IMR-90 (cell line): ENCODE results near the gene PHLDB1. TPM values are rescaled to one million over a fixed set of nuclear protein-coding genes. Genes with fewer than 3 reads are reported as not detected.

ENCODE experiments used
- ATAC-seq: fragments of 200-7000 bp; cut with Tn5 transposase; 2 replicates; pipeline ENCODE4 v1.9.1; 2020; ENCODE audit warnings: low read depth, mild to moderate bottlenecking, moderate library complexity
- BruUV-seq: library from RNA; stranded (reverse); fragments of 400-500 nt; replicated peaks from 2 replicates; lab custom pipeline; 2021; lab: Mats Ljungman, UMichigan
- CTCF ChIA-PET: fragments of 300-600 bp; formaldehyde crosslinking; extraction: SDS; loops from one replicate; lab custom pipeline; 2021; ENCODE audit warnings: antibody characterized with exemption; lab: Yijun Ruan, JAX
- POLR2A ChIA-PET: fragments of 300-600 bp; sonication (Branson Sonifier 250); formaldehyde crosslinking; loops from one replicate; lab custom pipeline; 2022; ENCODE audit warnings: antibody characterized with exemption; ENCODE audit not compliant: unreplicated experiment; lab: Charles Lee
- DNase-seq: peaks from one replicate; pipeline ENCODE4 v3.0.0; 2013
- H2AFZ ChIP-seq: replicated peaks from 2 replicates; pipeline ENCODE3; 2013; ENCODE audit warnings: low read length, mild to moderate bottlenecking; ENCODE audit not compliant: poor library complexity
- H2AK5ac ChIP-seq: 2 replicates; pipeline ENCODE4 v1.6.1; 2013; ENCODE audit warnings: low read depth, low read length, inconsistent platforms
- H2AK9ac ChIP-seq: replicated peaks from 2 replicates; pipeline ENCODE3; 2013; ENCODE audit warnings: mild to moderate bottlenecking, low read depth, low read length, moderate library complexity; ENCODE audit not compliant: poor library complexity
- H2BK120ac ChIP-seq: 2 replicates; pipeline ENCODE4 v1.6.1; 2013; ENCODE audit warnings: low read depth, low read length, inconsistent platforms
- H2BK15ac ChIP-seq: 3 replicates; pipeline ENCODE4 v1.6.1; 2013; ENCODE audit warnings: low read depth, low read length, inconsistent platforms
- H2BK20ac ChIP-seq: 2 replicates; pipeline ENCODE4 v1.6.1; 2013; ENCODE audit warnings: low read depth, mild to moderate bottlenecking, inconsistent platforms, low read length, moderate library complexity
- H2BK5ac ChIP-seq: 2 replicates; pipeline ENCODE4 v1.6.1; 2013; ENCODE audit warnings: mild to moderate bottlenecking, low read depth, low read length, inconsistent platforms; ENCODE audit not compliant: poor library complexity, severe bottlenecking
- H3K14ac ChIP-seq: replicated peaks from 2 replicates; pipeline ENCODE4 v1.6.1; 2013; ENCODE audit warnings: low read depth, low read length, inconsistent platforms
- H3K18ac ChIP-seq: 2 replicates; pipeline ENCODE4 v1.6.1; 2013; ENCODE audit warnings: low read depth, low read length, control low read depth
- H3K23ac ChIP-seq: 2 replicates; pipeline ENCODE4 v1.6.1; 2013; ENCODE audit warnings: low read depth, low read length, inconsistent platforms
- H3K27ac ChIP-seq: 2 replicates; pipeline ENCODE4 v1.5.1; 2013; ENCODE audit warnings: mild to moderate bottlenecking, control low read depth, low read length; ENCODE audit not compliant: insufficient read depth
- H3K27me3 ChIP-seq: 2 replicates; pipeline ENCODE4 v1.6.1; 2013; ENCODE audit warnings: low read length; ENCODE audit not compliant: control insufficient read depth, insufficient read depth
- H3K36me3 ChIP-seq: 2 replicates; pipeline ENCODE4 v1.6.1; 2013; ENCODE audit warnings: low read length, mixed read lengths; ENCODE audit not compliant: control insufficient read depth, insufficient read depth
- H3K4ac ChIP-seq: 2 replicates; pipeline ENCODE4 v1.6.1; 2013; ENCODE audit warnings: low read depth, low read length, inconsistent platforms
- H3K4me1 ChIP-seq: 2 replicates; pipeline ENCODE4 v1.6.1; 2013; ENCODE audit warnings: low read length, mixed read lengths; ENCODE audit not compliant: control insufficient read depth, insufficient read depth
- H3K4me2 ChIP-seq: 2 replicates; pipeline ENCODE4 v1.6.1; 2013; ENCODE audit warnings: low read depth, mild to moderate bottlenecking, control low read depth, low read length, moderate library complexity
- H3K4me3 ChIP-seq: 2 replicates; pipeline ENCODE4 v1.5.1; 2013; ENCODE audit warnings: low read depth, mild to moderate bottlenecking, control low read depth, low read length, moderate library complexity; ENCODE audit not compliant: insufficient read depth
- H3K56ac ChIP-seq: 2 replicates; pipeline ENCODE4 v1.6.1; 2013; ENCODE audit warnings: low read length, inconsistent platforms; ENCODE audit not compliant: insufficient read depth; ENCODE audit errors: extremely low read depth
- H3K79me1 ChIP-seq, 2 experiments: 2 replicates each; pipeline ENCODE4 v1.6.1; 2013; ENCODE audit warnings: low read length in 2 of 2, inconsistent platforms in 1 of 2, low read depth in 1 of 2
- H3K9ac ChIP-seq: 2 replicates; pipeline ENCODE4 v1.6.1; 2013; ENCODE audit warnings: low read depth, low read length, control low read depth
- H3K9me1 ChIP-seq: 2 replicates; pipeline ENCODE4 v1.6.1; 2013; ENCODE audit warnings: low read length, inconsistent platforms; ENCODE audit not compliant: insufficient read depth
- H3K9me3 ChIP-seq: 2 replicates; pipeline ENCODE4 v1.6.1; 2013; ENCODE audit warnings: low read length; ENCODE audit not compliant: control insufficient read depth, insufficient read depth
- H4K20me1 ChIP-seq: 2 replicates; pipeline ENCODE4 v1.6.1; 2013; ENCODE audit warnings: low read length, inconsistent platforms; ENCODE audit not compliant: insufficient read depth
- H4K5ac ChIP-seq: 2 replicates; pipeline ENCODE4 v1.6.1; 2013; ENCODE audit warnings: mild to moderate bottlenecking, low read depth, low read length, control low read depth
- H4K8ac ChIP-seq, 2 experiments: 2 replicates each; pipeline ENCODE4 v1.6.1; 2013; ENCODE audit warnings: low read depth in 2 of 2, low read length in 2 of 2, control low read depth in 1 of 2, inconsistent platforms in 1 of 2
- H4K91ac ChIP-seq: 2 replicates; pipeline ENCODE4 v1.6.1; 2013; ENCODE audit warnings: low read depth, low read length, inconsistent platforms; ENCODE audit not compliant: insufficient read depth
- BHLHE40 ChIP-seq: fragments of 150-350 bp; IDR thresholded peaks from 2 replicates; pipeline ENCODE4 v1.6.1; 2016; ENCODE audit warnings: mild to moderate bottlenecking, low read depth, low read length
- CEBPB ChIP-seq: IDR thresholded peaks from 2 replicates; pipeline ENCODE4 v1.6.1; 2012; ENCODE audit warnings: low read depth, low read length, improper control_type of control experiment
- FOS ChIP-seq: fragments of 150-350 bp; IDR thresholded peaks from 2 replicates; pipeline ENCODE4 v1.6.1; 2016; ENCODE audit warnings: low read depth, low read length
- MAFK ChIP-seq: IDR thresholded peaks from 2 replicates; pipeline ENCODE4 v1.6.1; 2012; ENCODE audit warnings: low read depth, low read length, improper control_type of control experiment
- MAZ ChIP-seq: IDR thresholded peaks from 2 replicates; pipeline ENCODE4 v1.6.1; 2012; ENCODE audit warnings: low read depth, mild to moderate bottlenecking, low read length, improper control_type of control experiment, moderate library complexity, borderline replicate concordance
- MXI1 ChIP-seq: IDR thresholded peaks from 2 replicates; pipeline ENCODE4 v1.6.1; 2012; ENCODE audit warnings: low read depth, mild to moderate bottlenecking, low read length, moderate library complexity, borderline replicate concordance
- NFE2L2 ChIP-seq: fragments of 150-350 bp; IDR thresholded peaks from 2 replicates; pipeline ENCODE4 v1.6.1; 2016; ENCODE audit warnings: low read depth, mild to moderate bottlenecking, low read length
- RCOR1 ChIP-seq: IDR thresholded peaks from 2 replicates; pipeline ENCODE4 v1.6.1; 2012; ENCODE audit warnings: mild to moderate bottlenecking, low read length, improper control_type of control experiment; ENCODE audit not compliant: insufficient replicate concordance
- RFX5 ChIP-seq: IDR thresholded peaks from 2 replicates; pipeline ENCODE4 v1.8.0; 2012; ENCODE audit warnings: low read depth, mild to moderate bottlenecking, low read length, moderate library complexity
- SMC3 ChIP-seq: fragments of 150-350 bp; IDR thresholded peaks from 2 replicates; pipeline ENCODE4 v1.6.1; 2016; ENCODE audit warnings: low read depth, mild to moderate bottlenecking, antibody characterized with exemption, low read length, moderate library complexity
- WGBS, 2 experiments: methylation state at CpG; one replicate each; pipeline versions ENCODE4 v1.1.5 to v1.1.7; 2013; ENCODE audit warnings: missing lambda C conversion rate in 2 of 2; ENCODE audit not compliant: insufficient read length in 1 of 2; ENCODE audit errors: extremely low coverage in 2 of 2; 5-methylcytosine and 5-hydroxymethylcytosine counted together
- dilution Hi-C: fragments of 300-500 bp; cut with HindIII; formaldehyde crosslinking; loops from one replicate; pipeline ENCODE4 v1.14.3; 2018; ENCODE audit warnings: low sequenced_read_pairs; ENCODE audit not compliant: unreplicated experiment
- in situ Hi-C: fragments of 300-500 bp; cut with MboI; formaldehyde crosslinking; loops from 3 replicates; pipeline ENCODE4 v1.14.3; 2019; ENCODE audit warnings: low sequenced_read_pairs, inconsistent platforms, mixed read lengths
- intact Hi-C: fragments of 100-400 bp; cut with micrococcal nuclease; formaldehyde crosslinking; loops from 2 replicates; pipeline ENCODE4 v1.10.0; 2022
- polyA plus RNA-seq, 3 experiments: library from polyadenylated mRNA; depleted of rRNA; stranded (reverse); fragments of >200 nt; gene quantifications; 2 replicates each; pipeline ENCODE4 v1.2.3, GENCODE V29; 2012; ENCODE audit warnings: low replicate concordance in 1 of 3
- total RNA-seq: library from RNA; depleted of rRNA; stranded (reverse); fragments of >200 nt; gene quantifications from 2 replicates; pipeline ENCODE4 v1.2.3, GENCODE V29; 2012
- TF ChIP-seq, protein P1 (sequence below): fragments of 150-350 bp; IDR thresholded peaks from 2 replicates; pipeline ENCODE4 v1.6.1; 2016; ENCODE audit warnings: low read depth, mild to moderate bottlenecking, low read length, moderate library complexity, borderline replicate concordance
- TF ChIP-seq, protein P2 (sequence below): conservative IDR thresholded peaks from 2 replicates; pipeline ENCODE4 v1.5.1; 2012; ENCODE audit warnings: mild to moderate bottlenecking, low read depth, low read length, improper control_type of control experiment

PHLDB1 gene
- total and polyA plus RNA-seq, 2 of the 4 experiments (the other 2 are of a cell fraction), result 40.0 to 90.4 TPM

- no CpG with 5 or more reads among the region's 1 CpG for WGBS, 2 experiments
Measured at GRCh38 chr11:118672846-118673245, 65.4 kb downstream of the PHLDB1 start.

More at GRCh38 chr11:118672846-118673245, 65.4 kb downstream of the PHLDB1 start:
- Histone ChIP-seq H3K4ac (no peak overlapping the region), H2AFZ (no peak overlapping the region), H3K9me1 (no peaks in the 10 kb centered on the region), H3K27me3 (no peaks in the 10 kb centered on the region; the same call in 1 of the 2 replicates), H4K5ac (no peak overlapping the region), H3K9me3 (peaks cover 2% of the 10 kb centered on the region; the same call in 1 of the 2 replicates), H3K14ac (no peak overlapping the region), H3K27ac (no peak overlapping the region), H4K8ac (no peak overlapping the region), H2AK5ac (no peak overlapping the region), H3K36me3 (no peaks in the 10 kb centered on the region), H2BK120ac (no peak overlapping the region), H4K91ac (no peak overlapping the region), H2BK5ac (no peak overlapping the region), H3K18ac (no peak overlapping the region), H3K4me3 (no peak overlapping the region), H3K4me1 (no peaks in the 10 kb centered on the region), H2AK9ac (no peak overlapping the region), H3K23ac (no peak overlapping the region), H2BK15ac (no peak overlapping the region), H4K20me1 (no peaks in the 10 kb centered on the region), H3K56ac (no peak overlapping the region), H2BK20ac (no peak overlapping the region), H3K79me1 (no peaks in the 10 kb centered on the region), H3K9ac (no peak overlapping the region), H3K4me2 (no peak overlapping the region)
- ChIA-PET CTCF (no interaction called here), POLR2A (no interaction called here)
- in situ Hi-C loops (no loop called here), intact Hi-C loops (no loop called here), dilution Hi-C loops (no loop called here)
- BruUV-seq, result no TSS peak
- DNase-seq (no peak), ATAC-seq (peak; percentile 50)
- TF ChIP-seq RFX5 (no peak), RCOR1 (no peak), NFE2L2 (no peak), FOS (no peak), MAZ (no peak), MAFK (no peak), CEBPB (no peak), SMC3 (no peak), BHLHE40 (no peak), MXI1 (no peak)
- TF ChIP-seq, protein P1, sequence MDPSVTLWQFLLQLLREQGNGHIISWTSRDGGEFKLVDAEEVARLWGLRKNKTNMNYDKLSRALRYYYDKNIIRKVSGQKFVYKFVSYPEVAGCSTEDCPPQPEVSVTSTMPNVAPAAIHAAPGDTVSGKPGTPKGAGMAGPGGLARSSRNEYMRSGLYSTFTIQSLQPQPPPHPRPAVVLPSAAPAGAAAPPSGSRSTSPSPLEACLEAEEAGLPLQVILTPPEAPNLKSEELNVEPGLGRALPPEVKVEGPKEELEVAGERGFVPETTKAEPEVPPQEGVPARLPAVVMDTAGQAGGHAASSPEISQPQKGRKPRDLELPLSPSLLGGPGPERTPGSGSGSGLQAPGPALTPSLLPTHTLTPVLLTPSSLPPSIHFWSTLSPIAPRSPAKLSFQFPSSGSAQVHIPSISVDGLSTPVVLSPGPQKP, result no peak
- TF ChIP-seq, protein P2, sequence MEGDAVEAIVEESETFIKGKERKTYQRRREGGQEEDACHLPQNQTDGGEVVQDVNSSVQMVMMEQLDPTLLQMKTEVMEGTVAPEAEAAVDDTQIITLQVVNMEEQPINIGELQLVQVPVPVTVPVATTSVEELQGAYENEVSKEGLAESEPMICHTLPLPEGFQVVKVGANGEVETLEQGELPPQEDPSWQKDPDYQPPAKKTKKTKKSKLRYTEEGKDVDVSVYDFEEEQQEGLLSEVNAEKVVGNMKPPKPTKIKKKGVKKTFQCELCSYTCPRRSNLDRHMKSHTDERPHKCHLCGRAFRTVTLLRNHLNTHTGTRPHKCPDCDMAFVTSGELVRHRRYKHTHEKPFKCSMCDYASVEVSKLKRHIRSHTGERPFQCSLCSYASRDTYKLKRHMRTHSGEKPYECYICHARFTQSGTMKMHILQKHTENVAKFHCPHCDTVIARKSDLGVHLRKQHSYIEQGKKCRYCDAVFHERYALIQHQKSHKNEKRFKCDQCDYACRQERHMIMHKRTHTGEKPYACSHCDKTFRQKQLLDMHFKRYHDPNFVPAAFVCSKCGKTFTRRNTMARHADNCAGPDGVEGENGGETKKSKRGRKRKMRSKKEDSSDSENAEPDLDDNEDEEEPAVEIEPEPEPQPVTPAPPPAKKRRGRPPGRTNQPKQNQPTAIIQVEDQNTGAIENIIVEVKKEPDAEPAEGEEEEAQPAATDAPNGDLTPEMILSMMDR, result no peak
